HG03460 (cell line): ENCODE measurements around the gene TRIM54.
"Not testable (repeated sequence)": the region's sequence is repeated elsewhere in the genome, so short reads cannot be mapped to it uniquely, and the experiment has no call there.

Experiments
- ATAC-seq: cut with Tn5 transposase; IDR thresholded peaks from one replicate; pipeline ENCODE4 v1.9.1; 2021; ENCODE audit not compliant: unreplicated experiment

Gene TRIM54

GRCh38 chr2:27309651-27310050 is 27.4 kb downstream of the TRIM54 start:
- no peak for ATAC-seq

- no peak for ATAC-seq
These were observed 29.9 kb downstream of the TRIM54 start for GRCh38 chr2:27312152-27312551.

- ATAC-seq: no peak
These were observed 31.8 kb downstream of the TRIM54 start for GRCh38 chr2:27313882-27314645.

- ATAC-seq: no peak
These were observed 32.5 kb downstream of the TRIM54 start for GRCh38 chr2:27314709-27315108.

GRCh38 chr2:27315122-27315521 is 32.9 kb downstream of the TRIM54 start:
- no peak for ATAC-seq

- no peak for ATAC-seq
These were observed 34.6 kb downstream of the TRIM54 start for GRCh38 chr2:27316655-27317412.

- ATAC-seq: not testable (repeated sequence)
These were observed 37.6 kb downstream of the TRIM54 start for GRCh38 chr2:27319839-27320238.

- ATAC-seq: no peak
These were observed 38.8 kb downstream of the TRIM54 start for GRCh38 chr2:27320958-27321543.

- no peak for ATAC-seq
These were observed 40.1 kb downstream of the TRIM54 start for GRCh38 chr2:27322301-27322765.

- peak; percentile 94 for ATAC-seq
These were observed 40.8 kb downstream of the TRIM54 start, which contains the start of gene MPV17 for GRCh38 chr2:27322766-27323595. Gene MPV17, minus strand, starts transcription at chr2:27323097. Its CDS starts 580 bp downstream, at chr2:27322517.

GRCh38 chr2:27323596-27324285 is 41.5 kb downstream of the TRIM54 start:
- ATAC-seq: no peak

GRCh38 chr2:27324720-27325119 is 42.5 kb downstream of the TRIM54 start:
- no peak for ATAC-seq

- ATAC-seq: no peak
These were observed 53.1 kb downstream of the TRIM54 start for GRCh38 chr2:27335311-27335710.

GRCh38 chr2:27336173-27336572 is 53.9 kb downstream of the TRIM54 start:
- ATAC-seq: no peak

GRCh38 chr2:27347641-27348040 is 65.4 kb downstream of the TRIM54 start:
- no peak for ATAC-seq

- no peak for ATAC-seq
These were observed 68.0 kb downstream of the TRIM54 start for GRCh38 chr2:27350106-27350693.

GRCh38 chr2:27351802-27352598 is 69.8 kb downstream of the TRIM54 start:
- ATAC-seq: no peak

GRCh38 chr2:27353386-27353761 is 71.1 kb downstream of the TRIM54 start:
- not testable (repeated sequence) for ATAC-seq
